ENCODE results near the gene LRCH2. TPM values are rescaled to one million over a fixed set of nuclear protein-coding genes. Genes with fewer than 3 reads are reported as not detected.

LRCH2 gene
- total RNA-seq, 4 donors from 2014 or later, result 4.0 to 6.0 (median 4.7) TPM

GRCh38 chrX:115134382-115134781 lies 99.5 kb downstream of the LRCH2 start:
- no peak for TF ChIP-seq CTCF (IDR thresholded peaks at IDR 0.05; ENCODE audit: low read depth)

GRCh38 chrX:115112411-115112810 lies 121.5 kb downstream of the LRCH2 start:
- TF ChIP-seq CTCF (IDR thresholded peaks at IDR 0.05; ENCODE audit: low read depth), result no peak

- TF ChIP-seq CTCF (IDR thresholded peaks at IDR 0.05; ENCODE audit: low read depth), result no peak
Measured at GRCh38 chrX:115098897-115099296, 135.0 kb downstream of the LRCH2 start.

GRCh38 chrX:115093191-115093590 lies 140.7 kb downstream of the LRCH2 start:
- TF ChIP-seq CTCF (IDR thresholded peaks at IDR 0.05; ENCODE audit: low read depth), result no peak

GRCh38 chrX:115089419-115089818 lies 144.5 kb downstream of the LRCH2 start:
- no peak for TF ChIP-seq CTCF (IDR thresholded peaks at IDR 0.05; ENCODE audit: low read depth)

- no peak for TF ChIP-seq CTCF (IDR thresholded peaks at IDR 0.05; ENCODE audit: low read depth)
Measured at GRCh38 chrX:115068896-115069295, 165.0 kb downstream of the LRCH2 start.

- no peak for TF ChIP-seq CTCF (IDR thresholded peaks at IDR 0.05; ENCODE audit: low read depth)
Measured at GRCh38 chrX:115067812-115068211, 166.1 kb downstream of the LRCH2 start.
